ENCODE results near the gene MOB1B.
A peak's percentile ranks its signal among the peaks of the same experiment; 100 is the strongest.
"Not testable (repeated sequence)": the region's sequence is repeated elsewhere in the genome, so short reads cannot be mapped to it uniquely, and the experiment has no call there.

MOB1B gene

GRCh38 chr4:70895811-70896491, 6.2 kb upstream of the MOB1B start:
- ATAC-seq (replicated peaks), result peak; percentile 65 to 79
- DNase-seq, result no peak
- H3K27me3 Mint-ChIP-seq, result no peaks in the 10 kb centered on the region
- H3K27ac Mint-ChIP-seq, result no peak overlapping the region
- no peak overlapping the region for H3K4me3 Mint-ChIP-seq
- no peaks in the 10 kb centered on the region for H3K9me3 Mint-ChIP-seq
- H3K4me1 Mint-ChIP-seq, result peaks cover 4 to 16% of the 10 kb centered on the region in 2 donors
- peaks cover 0 to 1% of the 10 kb centered on the region in 2 donors for H3K36me3 Mint-ChIP-seq

GRCh38 chr4:70898581-70898980, 3.6 kb upstream of the MOB1B start:
- H3K27me3 Mint-ChIP-seq; H3K4me3 Mint-ChIP-seq; ATAC-seq (replicated peaks); H3K9me3 Mint-ChIP-seq; H3K27ac Mint-ChIP-seq; H3K36me3 Mint-ChIP-seq; DNase-seq: not testable (repeated sequence)
- peaks cover 9 to 26% of the 10 kb centered on the region in 2 donors for H3K4me1 Mint-ChIP-seq

- Mint-ChIP-seq H3K27ac (peak overlapping the region; percentile 92), H3K27me3 (no peaks in the 10 kb centered on the region), H3K4me3 (peak overlapping the region; percentile 93 to 94), H3K4me1 (peaks cover 12 to 37% of the 10 kb centered on the region in 2 donors), H3K36me3 (peaks cover 13 to 22% of the 10 kb centered on the region in 2 donors), H3K9me3 (no peaks in the 10 kb centered on the region)
- ATAC-seq (replicated peaks), result no peak
- no peak for DNase-seq
These were observed 574 bp upstream of the MOB1B start for GRCh38 chr4:70901607-70901983.

- ATAC-seq (replicated peaks), result peak; percentile 65 to 70
- peak; percentile 5 for DNase-seq
These were observed 565 bp downstream of the MOB1B start for GRCh38 chr4:70902577-70903290.

GRCh38 chr4:70903291-70903603, 1.1 kb downstream of the MOB1B start:
- ATAC-seq (replicated peaks), result peak; percentile 52
- Mint-ChIP-seq H3K27ac (peak overlapping the region; percentile 96), H3K27me3 (no peaks in the 10 kb centered on the region), H3K36me3 (peaks cover 19 to 27% of the 10 kb centered on the region in 2 donors), H3K4me1 (peaks cover 16 to 44% of the 10 kb centered on the region in 2 donors), H3K9me3 (no peaks in the 10 kb centered on the region), H3K4me3 (peak overlapping the region; percentile 93 to 94)
- DNase-seq, result peak; percentile 27

More at GRCh38 chr4:70902577-70903290, 565 bp downstream of the MOB1B start:
- Mint-ChIP-seq H3K36me3 (peaks cover 19 to 27% of the 10 kb centered on the region in 2 donors), H3K27ac (peak overlapping the region; percentile 96), H3K9me3 (no peaks in the 10 kb centered on the region), H3K4me1 (peaks cover 16 to 44% of the 10 kb centered on the region in 2 donors), H3K4me3 (peak overlapping the region; percentile 93 to 94), H3K27me3 (no peaks in the 10 kb centered on the region)

- peaks cover 13 to 34% of the 10 kb centered on the region in 2 donors for H3K4me1 Mint-ChIP-seq
- no peaks in the 10 kb centered on the region for H3K9me3 Mint-ChIP-seq
- no peak overlapping the region for H3K4me3 Mint-ChIP-seq
- ATAC-seq (replicated peaks) (no peak), DNase-seq (no peak)
- no peak overlapping the region for H3K27ac Mint-ChIP-seq
- no peaks in the 10 kb centered on the region for H3K27me3 Mint-ChIP-seq
- peaks cover 38 to 42% of the 10 kb centered on the region in 2 donors for H3K36me3 Mint-ChIP-seq
These were observed 6.9 kb downstream of the MOB1B start for GRCh38 chr4:70908993-70909556.

- Mint-ChIP-seq H3K36me3 (peaks cover 22 to 28% of the 10 kb centered on the region in 2 donors), H3K27ac (no peak overlapping the region), H3K4me3 (no peak overlapping the region), H3K9me3 (no peaks in the 10 kb centered on the region), H3K4me1 (peaks cover 8 to 23% of the 10 kb centered on the region in 2 donors), H3K27me3 (no peaks in the 10 kb centered on the region)
- no peak for DNase-seq
- ATAC-seq (replicated peaks), result no peak
These were observed 11.8 kb downstream of the MOB1B start for GRCh38 chr4:70914000-70914399.

GRCh38 chr4:70914631-70915030, 12.5 kb downstream of the MOB1B start:
- Mint-ChIP-seq H3K9me3 (no peaks in the 10 kb centered on the region), H3K4me1 (peaks cover 6 to 22% of the 10 kb centered on the region in 2 donors), H3K27ac (no peak overlapping the region), H3K4me3 (no peak overlapping the region), H3K36me3 (peaks cover 22 to 26% of the 10 kb centered on the region in 2 donors), H3K27me3 (no peaks in the 10 kb centered on the region)
- DNase-seq, result no peak
- ATAC-seq (replicated peaks), result no peak

GRCh38 chr4:70915036-70915815, 13.1 kb downstream of the MOB1B start:
- H3K27ac Mint-ChIP-seq, result peak overlapping the region; percentile 84
- no peak overlapping the region for H3K4me3 Mint-ChIP-seq

GRCh38 chr4:70915874-70916559, 13.8 kb downstream of the MOB1B start:
- Mint-ChIP-seq H3K4me1 (peaks cover 9 to 22% of the 10 kb centered on the region in 2 donors), H3K36me3 (peaks cover 31 to 35% of the 10 kb centered on the region in 2 donors), H3K27me3 (no peaks in the 10 kb centered on the region), H3K9me3 (peaks cover 3 to 4% of the 10 kb centered on the region in 2 donors), H3K4me3 (no peak overlapping the region), H3K27ac (peak overlapping the region; percentile 84)
- DNase-seq (no peak), ATAC-seq (replicated peaks) (no peak)

More at GRCh38 chr4:70915036-70915815, 13.1 kb downstream of the MOB1B start:
- H3K4me1 Mint-ChIP-seq, result peaks cover 8 to 22% of the 10 kb centered on the region in 2 donors
- no peak for ATAC-seq (replicated peaks)
- peaks cover 24 to 30% of the 10 kb centered on the region in 2 donors for H3K36me3 Mint-ChIP-seq
- DNase-seq, result no peak
- H3K27me3 Mint-ChIP-seq, result no peaks in the 10 kb centered on the region
- H3K9me3 Mint-ChIP-seq, result peaks cover 2 to 3% of the 10 kb centered on the region in 2 donors

GRCh38 chr4:70920592-70920991, 18.4 kb downstream of the MOB1B start:
- Mint-ChIP-seq H3K36me3 (peaks cover 16 to 17% of the 10 kb centered on the region in 2 donors), H3K4me3 (no peak overlapping the region), H3K4me1 (peaks cover 12 to 27% of the 10 kb centered on the region in 2 donors), H3K9me3 (peaks cover 3 to 4% of the 10 kb centered on the region in 2 donors), H3K27me3 (no peaks in the 10 kb centered on the region), H3K27ac (no peak overlapping the region)
- ATAC-seq (replicated peaks) (no peak), DNase-seq (no peak)

- Mint-ChIP-seq H3K27me3 (no peaks in the 10 kb centered on the region), H3K4me1 (peaks cover 25 to 57% of the 10 kb centered on the region in 2 donors), H3K9me3 (no peaks in the 10 kb centered on the region), H3K36me3 (peaks cover 13 to 15% of the 10 kb centered on the region in 2 donors), H3K27ac (no peak overlapping the region), H3K4me3 (no peak overlapping the region)
- ATAC-seq (replicated peaks) (no peak), DNase-seq (no peak)
These were observed 23.2 kb downstream of the MOB1B start for GRCh38 chr4:70925418-70925817.

- H3K27me3 Mint-ChIP-seq, result no peaks in the 10 kb centered on the region
- DNase-seq, result no peak
- peaks cover 10 to 11% of the 10 kb centered on the region in 2 donors for H3K36me3 Mint-ChIP-seq
- H3K27ac Mint-ChIP-seq, result peak overlapping the region; percentile 83
- H3K4me1 Mint-ChIP-seq, result peaks cover 27 to 63% of the 10 kb centered on the region in 2 donors
- ATAC-seq (replicated peaks), result peak; percentile 76 to 79
- H3K9me3 Mint-ChIP-seq, result no peaks in the 10 kb centered on the region
- peak overlapping the region; percentile 7 to 63 for H3K4me3 Mint-ChIP-seq
These were observed 23.9 kb downstream of the MOB1B start for GRCh38 chr4:70925899-70926635.
